K562 (cell line): Measurements from ENCODE around the gene ABCB7. TPM values are rescaled to one million over a fixed set of nuclear protein-coding genes. Genes with fewer than 3 reads are reported as not detected.

Experiments used
- ATAC-seq: fragments of 200-7000 bp; cut with Tn5 transposase; 3 replicates; pipeline ENCODE4 v1.9.1; 2020; ENCODE audit warnings: moderate library complexity
- BruUV-seq: library from RNA; stranded (reverse); fragments of 400-500 nt; replicated peaks from 2 replicates; lab custom pipeline; 2021; lab: Mats Ljungman, UMichigan
- CTCF ChIA-PET: fragments of 300-600 bp; formaldehyde crosslinking; extraction: SDS; loops from one replicate; lab custom pipeline; 2021; ENCODE audit warnings: low intra/inter-chr PET ratio; lab: Yijun Ruan, JAX
- POLR2A ChIA-PET: fragments of 300-600, 350-650 bp; sonication (Branson Sonifier 250); formaldehyde crosslinking; extraction: SDS; loops from one replicate; lab custom pipeline; 2021; ENCODE audit warnings: antibody characterized with exemption, inconsistent platforms; lab: Yijun Ruan, JAX
- DNase-seq, 4 experiments: peaks; one replicate each; pipeline versions ENCODE4 v3.0.0 to v3.0.0-alpha.2; 2011 to 2018; ENCODE audit warnings: low spot score in 3 of 4, mixed read lengths in 3 of 4; ENCODE audit errors: extremely low read depth in 1 of 4
- FAIRE-seq: peaks from 2 replicates; lab custom pipeline; 2011; peaks lifted over from hg19 to GRCh38; lab: Jason Lieb, UNC
- H2AFZ ChIP-seq: 2 replicates; pipeline ENCODE4 v1.6.0; 2011; ENCODE audit warnings: low read depth, low read length, control low read depth, inconsistent platforms
- H3K27ac ChIP-seq: fragments of 200-600 bp; 3 replicates; pipeline ENCODE4 v1.8.0; 2011; ENCODE audit warnings: low read depth, mild to moderate bottlenecking, control low read depth, inconsistent platforms, low read length, moderate library complexity, mixed read lengths; ENCODE audit errors: extremely low read depth
- H3K27me3 ChIP-seq, 2 experiments: fragments of 300-600 bp in 1 of 2; 2 replicates in 1 of 2; 3 replicates in 1 of 2; pipeline versions ENCODE4 v1.6.0 to v1.8.0; 2011; ENCODE audit warnings: inconsistent platforms in 2 of 2, low read length in 2 of 2, mild to moderate bottlenecking in 1 of 2, mixed read lengths in 1 of 2, moderate library complexity in 1 of 2; ENCODE audit not compliant: control insufficient read depth in 2 of 2, insufficient read depth in 2 of 2
- H3K36me3 ChIP-seq: fragments of 300-600 bp; 3 replicates; pipeline ENCODE4 v1.8.0; 2011; ENCODE audit warnings: mild to moderate bottlenecking, low read length, inconsistent platforms; ENCODE audit not compliant: control insufficient read depth, insufficient read depth
- H3K4me1 ChIP-seq, 2 experiments: fragments of 200-600 bp in 1 of 2; replicated peaks in 1 of 2; 2 replicates in 1 of 2; 3 replicates in 1 of 2; pipeline versions ENCODE4 v1.5.1 to v1.8.0; 2011; ENCODE audit warnings: inconsistent platforms in 2 of 2, low read length in 2 of 2, mild to moderate bottlenecking in 1 of 2, mixed read lengths in 1 of 2, moderate library complexity in 1 of 2; ENCODE audit not compliant: control insufficient read depth in 2 of 2, insufficient read depth in 2 of 2
- H3K4me2 ChIP-seq: 2 replicates; pipeline ENCODE4 v1.6.1; 2011; ENCODE audit warnings: low read length, control low read depth, inconsistent platforms, mixed read lengths; ENCODE audit not compliant: insufficient read depth
- H3K4me3 ChIP-seq: fragments of 200-600 bp; sonication (generic), shearing (Covaris generic); 2 replicates; pipeline ENCODE4 v1.5.1; 2016; ENCODE audit warnings: control low read depth, inconsistent platforms
- H3K79me2 ChIP-seq: fragments of 200-600 bp; 3 replicates; pipeline ENCODE4 v1.8.0; 2011; ENCODE audit warnings: low read length, inconsistent platforms; ENCODE audit not compliant: control insufficient read depth, insufficient read depth
- H3K9ac ChIP-seq, 2 experiments: 2 replicates each; pipeline versions ENCODE4 v1.6.0 to v1.6.1; 2011; ENCODE audit warnings: low read depth in 2 of 2, low read length in 2 of 2, control low read depth in 1 of 2, inconsistent platforms in 1 of 2, mild to moderate bottlenecking in 1 of 2, mixed read lengths in 1 of 2; ENCODE audit not compliant: insufficient read depth in 1 of 2
- H3K9me1 ChIP-seq: one replicate; pipeline ENCODE4 v1.6.0; 2011; ENCODE audit warnings: inconsistent platforms, mild to moderate bottlenecking, low read length, moderate library complexity; ENCODE audit not compliant: control insufficient read depth, insufficient read depth
- H3K9me3 ChIP-seq: replicated peaks from 2 replicates; pipeline ENCODE4 v1.5.1; 2011; ENCODE audit warnings: low read depth, low read length, inconsistent platforms; ENCODE audit not compliant: control insufficient read depth, insufficient read depth
- H4K20me1 ChIP-seq: replicated peaks from 2 replicates; pipeline ENCODE4 v1.6.1; 2011; ENCODE audit warnings: low read length, inconsistent platforms, mixed read lengths; ENCODE audit not compliant: control insufficient read depth, insufficient read depth
- CHD1 ChIP-seq: fragments of 200-600 bp; sonication (generic); IDR thresholded peaks from one replicate; pipeline ENCODE4 v1.6.1; 2012; ENCODE audit warnings: mild to moderate bottlenecking, moderate library complexity, low read length, inconsistent platforms
- DMBX1 ChIP-seq: fragments of 250-450 bp; sonication (Bioruptor Pico); IDR thresholded peaks from 2 replicates; pipeline ENCODE4 v1.8.0; 2022; ENCODE audit warnings: inconsistent platforms, mild to moderate bottlenecking, moderate library complexity, borderline replicate concordance
- GTF2A2 ChIP-seq: IDR thresholded peaks from 2 replicates; pipeline ENCODE4 v1.6.1; 2016; ENCODE audit warnings: mild to moderate bottlenecking, missing genetic modification characterization, missing compliant biosample characterization
- HLTF ChIP-seq: fragments of 450-650 bp; IDR thresholded peaks from 2 replicates; pipeline ENCODE4 v1.6.1; 2016
- HMGN3 ChIP-seq: IDR thresholded peaks from 2 replicates; pipeline ENCODE4 v1.6.1; 2011; ENCODE audit warnings: borderline replicate concordance, low read depth, mild to moderate bottlenecking, mixed read lengths, low read length; ENCODE audit not compliant: insufficient read length; ENCODE audit errors: extremely low read depth
- HNRNPK ChIP-seq: fragments of 200-400 bp; formaldehyde crosslinking; IDR thresholded peaks from one replicate; pipeline ENCODE4 v1.6.1; 2018; ENCODE audit warnings: mild to moderate bottlenecking, low read depth, low read length; ENCODE audit not compliant: poor library complexity, severe bottlenecking
- MECOM ChIP-seq: fragments of 250-450 bp; sonication (Bioruptor Pico); IDR thresholded peaks from 2 replicates; pipeline ENCODE4 v1.8.0; 2022; ENCODE audit warnings: inconsistent platforms
- SREBF1 ChIP-seq: fragments of 150-350 bp; IDR thresholded peaks from 2 replicates; pipeline ENCODE4 v1.6.1; 2014; ENCODE audit warnings: antibody characterized with exemption, low read depth, low read length, borderline replicate concordance
- ZNF232 ChIP-seq: sonication (generic); formaldehyde crosslinking; IDR thresholded peaks from 2 replicates; pipeline ENCODE4 v1.8.0; 2022; ENCODE audit warnings: mild to moderate bottlenecking, missing genetic modification reagents
- WGBS: fragments of 100-300 bp; shearing (Covaris generic); methylation state at CpG from one replicate; pipeline ENCODE4 v1.1.6; 2016; ENCODE audit warnings: low coverage, mixed read lengths; ENCODE audit not compliant: insufficient coverage; ENCODE audit errors: missing lambda C conversion rate; 5-methylcytosine and 5-hydroxymethylcytosine counted together
- in situ Hi-C: fragments of 300-500 bp; cut with MboI; formaldehyde crosslinking; loops from 4 replicates; pipeline ENCODE4 v1.15.0; 2018; ENCODE audit warnings: inconsistent platforms, mixed read lengths
- intact Hi-C: fragments of 100-400 bp; cut with micrococcal nuclease; formaldehyde crosslinking; loops from 2 replicates; pipeline ENCODE4 v1.14.2; 2022
- polyA plus RNA-seq, 8 experiments: library from polyadenylated mRNA; depleted of rRNA in 4 of 8; stranded (reverse) in 5 of 8; unstranded in 3 of 8; fragments of >200 nt; fragmentation: Nextera tagmentation in 2 of 8; fragmentation: Illumina TruSeq in 1 of 8; extraction: Ambion mirVana in 2 of 8; extraction: Trizol in 1 of 8; gene quantifications; 2 replicates each; pipeline versions ENCODE4 v1.2.1 to v1.2.3, GENCODE V29; 2011 to 2014; ENCODE audit warnings: inconsistent platforms in 1 of 8, missing spikeins in 1 of 8
- total RNA-seq, 7 experiments: library from RNA; depleted of rRNA in 6 of 7; stranded (reverse); fragments of >200 nt in 6 of 7; fragmentation: Illumina TruSeq in 2 of 7; extraction: Trizol in 2 of 7; gene quantifications; 2 replicates each; pipeline versions ENCODE4 v1.2.1 to v1.2.3, GENCODE V29; 2011 to 2021; ENCODE audit warnings: low replicate concordance in 1 of 7

ABCB7 gene
- total and polyA plus RNA-seq, 9 of the 15 experiments (the other 6 are each of a cell fraction or from before 2014, with no cell fraction given): 18.3 to 46.2 (median 24.2) TPM

DNA sequence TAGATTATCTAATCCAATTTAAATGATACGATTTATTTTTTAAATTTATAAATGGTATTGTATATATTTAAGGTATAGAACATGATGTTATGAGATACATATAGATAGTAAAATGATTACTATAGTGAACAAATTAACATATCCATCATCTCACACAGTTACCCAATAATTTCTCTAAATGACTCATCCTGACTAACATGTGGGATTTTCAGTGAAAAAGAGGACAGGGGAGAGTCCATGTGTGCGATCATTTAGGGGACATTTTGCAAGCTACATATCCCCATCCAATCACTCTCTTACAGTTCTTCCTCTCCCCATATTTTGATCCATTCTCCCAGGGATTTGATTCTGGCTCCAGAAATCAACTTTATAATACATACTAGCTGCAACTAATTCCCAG lies 88.2 kb downstream of the ABCB7 start:
- no peaks in the 10 kb centered on the region for H3K9me3 ChIP-seq
- POLR2A ChIA-PET: no interaction called here
- no peaks in the 10 kb centered on the region for H3K4me1 ChIP-seq
- in situ Hi-C loops (no loop called here), intact Hi-C loops (no loop called here)
- WGBS: 30% methylated on average over 2 of the region's 2 CpGs
- CTCF ChIA-PET: no interaction called here
- no peaks in the 10 kb centered on the region for H3K9me1 ChIP-seq
- no peak overlapping the region for H2AFZ ChIP-seq
- DNase-seq: no peak
- no peaks in the 10 kb centered on the region for H3K79me2 ChIP-seq
- no peak overlapping the region for H3K4me3 ChIP-seq
- no peak overlapping the region for H3K4me2 ChIP-seq
- TF ChIP-seq HNRNPK (no peak), HMGN3 (no peak), CHD1 (no peak), ZNF232 (no peak), GTF2A2 (tag) (no peak)
- TF ChIP-seq, all 486 proteins: peak for 0
- H3K27me3 ChIP-seq: no peaks in the 10 kb centered on the region
- no peaks in the 10 kb centered on the region for H4K20me1 ChIP-seq
- no TSS peak for BruUV-seq
- H3K36me3 ChIP-seq: 0 out of 3 replicates have a peak, but pooled peaks cover 3% of the 10 kb centered on the region
- no peak overlapping the region for H3K9ac ChIP-seq
- no peak for FAIRE-seq
- H3K27ac ChIP-seq: no peak overlapping the region
- no peak for ATAC-seq

GRCh38 chrX:75061701-75062100 lies 94.4 kb downstream of the ABCB7 start:
- Histone ChIP-seq H3K36me3 (0 out of 3 replicates have a peak, but pooled peaks cover 3% of the 10 kb centered on the region), H3K4me1 (no peaks in the 10 kb centered on the region), H3K4me3 (no peak overlapping the region), H3K27me3 (no peaks in the 10 kb centered on the region), H3K27ac (no peak overlapping the region), H2AFZ (no peak overlapping the region), H3K9me3 (no peaks in the 10 kb centered on the region), H3K9ac (no peak overlapping the region), H3K9me1 (no peaks in the 10 kb centered on the region), H4K20me1 (no peaks in the 10 kb centered on the region), H3K79me2 (no peaks in the 10 kb centered on the region), H3K4me2 (no peak overlapping the region)
- no peak for FAIRE-seq
- no TSS peak for BruUV-seq
- 29% methylated on average over 1 of the region's 1 CpG for WGBS
- TF ChIP-seq DMBX1 (CRISPR knock-in tag) (no peak), SREBF1 (no peak), MECOM (no peak), HLTF (no peak)
- CTCF ChIA-PET: no interaction called here
- in situ Hi-C loops: no loop called here
- no peak for ATAC-seq
- POLR2A ChIA-PET: no interaction called here
- DNase-seq: no peak
- intact Hi-C loops: no loop called here
